Calu3 (cell line): ENCODE data around the gene CDC42BPB. TPM values are rescaled to one million over a fixed set of nuclear protein-coding genes. Genes with fewer than 3 reads are reported as not detected.

ENCODE experiments used
- BruUV-seq: library from RNA; stranded (reverse); fragments of 400-500 nt; replicated peaks from 2 replicates; lab custom pipeline; 2021; lab: Mats Ljungman, UMichigan
- CTCF ChIA-PET: fragments of 300-600 bp; sonication (Branson Sonifier 250); formaldehyde crosslinking; loops from one replicate; lab custom pipeline; 2022; ENCODE audit warnings: antibody characterized with exemption; lab: Charles Lee
- DNase-seq: peaks from one replicate; pipeline ENCODE4 v3.0.0; 2022
- H3K27ac Mint-ChIP-seq: one replicate; pipeline ENCODE4 v1.8.0; 2022; ENCODE audit warnings: mixed read lengths; ENCODE audit not compliant: unreplicated experiment
- H3K27me3 Mint-ChIP-seq: one replicate; pipeline ENCODE4 v1.8.0; 2022; ENCODE audit warnings: mixed read lengths; ENCODE audit not compliant: unreplicated experiment
- H3K36me3 Mint-ChIP-seq: one replicate; pipeline ENCODE4 v1.8.0; 2022; ENCODE audit warnings: mild to moderate bottlenecking, moderate library complexity, mixed read lengths; ENCODE audit not compliant: insufficient read depth, unreplicated experiment
- H3K4me1 Mint-ChIP-seq: one replicate; pipeline ENCODE4 v1.8.0; 2022; ENCODE audit warnings: mild to moderate bottlenecking, low read depth, mixed read lengths; ENCODE audit not compliant: unreplicated experiment
- H3K4me3 Mint-ChIP-seq: one replicate; pipeline ENCODE4 v1.8.0; 2022; ENCODE audit warnings: mild to moderate bottlenecking, low read depth, moderate library complexity, mixed read lengths; ENCODE audit not compliant: unreplicated experiment
- H3K9me3 Mint-ChIP-seq: one replicate; pipeline ENCODE4 v1.8.0; 2022; ENCODE audit warnings: low read depth, mixed read lengths; ENCODE audit not compliant: unreplicated experiment
- CTCF ChIP-seq: fragments of 200-600 bp; IDR thresholded peaks from one replicate; pipeline ENCODE4 v1.8.0; 2022; ENCODE audit warnings: antibody characterized with exemption; ENCODE audit not compliant: unreplicated experiment
- intact Hi-C: fragments of 100-400 bp; cut with micrococcal nuclease; formaldehyde crosslinking; loops from one replicate; pipeline ENCODE4 v1.10.0; 2022; ENCODE audit not compliant: unreplicated experiment
- total RNA-seq: library from RNA; stranded (reverse); gene quantifications from 2 replicates; pipeline ENCODE4 v1.2.3, GENCODE V29; 2022

The CDC42BPB gene
- total RNA-seq, 1 experiment from 2014 or later, result 98.7 TPM

GRCh38 chr14:103043257-103044015, 13.9 kb downstream of the CDC42BPB start:
- DNase-seq, result no peak
- intact Hi-C loops, result no loop called here
- Mint-ChIP-seq H3K4me1 (peaks cover 12% of the 10 kb centered on the region), H3K27ac (no peak overlapping the region), H3K36me3 (peaks cover 19% of the 10 kb centered on the region), H3K4me3 (no peak overlapping the region), H3K9me3 (no peaks in the 10 kb centered on the region), H3K27me3 (no peaks in the 10 kb centered on the region)
- BruUV-seq, result no TSS peak
- no peak for TF ChIP-seq CTCF
- CTCF ChIA-PET, result no interaction called here

DNA sequence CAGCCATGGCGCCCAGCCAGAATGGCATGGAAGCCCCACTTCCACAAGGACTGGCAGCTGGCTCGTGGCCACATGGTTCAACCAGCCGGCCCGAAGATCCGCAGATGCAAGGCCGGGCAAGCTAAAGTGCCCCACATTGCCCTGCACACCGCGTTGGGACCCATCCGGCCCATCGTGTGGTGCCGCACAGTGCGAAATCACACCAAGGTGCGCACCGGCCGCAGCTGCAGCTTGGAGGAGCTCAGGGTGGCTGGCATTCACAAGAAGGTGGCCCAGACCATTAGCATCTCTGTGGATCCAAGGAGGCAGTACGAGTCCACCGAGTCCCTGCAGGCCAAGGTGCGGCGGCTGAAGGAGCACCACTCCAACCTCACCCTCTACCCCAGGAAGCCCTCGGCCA, 15.9 kb downstream of the CDC42BPB start:
- intact Hi-C loops, result no loop called here
- Mint-ChIP-seq H3K9me3 (no peaks in the 10 kb centered on the region), H3K27ac (no peak overlapping the region), H3K27me3 (no peaks in the 10 kb centered on the region), H3K4me3 (no peak overlapping the region), H3K36me3 (peaks cover 11% of the 10 kb centered on the region), H3K4me1 (peaks cover 12% of the 10 kb centered on the region)
- no peak for DNase-seq
- BruUV-seq, result no TSS peak
- no peak for TF ChIP-seq CTCF
- CTCF ChIA-PET, result no interaction called here

DNA sequence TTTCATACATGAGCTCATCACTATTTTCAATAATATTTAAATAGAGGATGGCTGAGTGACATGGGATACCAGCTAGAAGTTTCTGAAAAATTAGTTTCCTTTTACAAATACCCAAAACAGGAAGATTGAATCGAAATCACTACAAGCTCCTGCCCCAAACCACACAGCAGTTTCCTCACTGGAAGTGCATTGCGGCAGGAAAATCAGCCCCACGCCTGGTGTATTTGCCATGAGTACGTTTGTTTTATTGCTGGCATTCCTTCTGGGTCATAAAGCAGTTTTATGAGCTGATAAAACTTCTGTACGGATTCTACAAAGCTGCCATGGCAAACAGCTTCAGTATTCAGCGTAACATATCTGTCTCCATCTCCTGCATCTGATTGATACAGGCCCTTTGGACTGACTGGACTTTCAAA, 23.7 kb downstream of the CDC42BPB start:
- Mint-ChIP-seq H3K36me3 (no peaks in the 10 kb centered on the region), H3K27me3 (no peaks in the 10 kb centered on the region), H3K27ac (no peak overlapping the region), H3K9me3 (no peaks in the 10 kb centered on the region), H3K4me1 (peaks cover 8% of the 10 kb centered on the region), H3K4me3 (no peak overlapping the region)
- intact Hi-C loops, result loop anchor here (5.0 kb wide), 1 partner anchor 39 kb away; no protein-coding TSS in a partner anchor
- DNase-seq, result no peak
- CTCF ChIA-PET, result interaction anchor here (0.9 kb wide), 1 partner anchor 41 kb away, joined by 3 read pairs; no protein-coding TSS in a partner anchor
- no TSS peak for BruUV-seq
- no peak for TF ChIP-seq CTCF

DNA sequence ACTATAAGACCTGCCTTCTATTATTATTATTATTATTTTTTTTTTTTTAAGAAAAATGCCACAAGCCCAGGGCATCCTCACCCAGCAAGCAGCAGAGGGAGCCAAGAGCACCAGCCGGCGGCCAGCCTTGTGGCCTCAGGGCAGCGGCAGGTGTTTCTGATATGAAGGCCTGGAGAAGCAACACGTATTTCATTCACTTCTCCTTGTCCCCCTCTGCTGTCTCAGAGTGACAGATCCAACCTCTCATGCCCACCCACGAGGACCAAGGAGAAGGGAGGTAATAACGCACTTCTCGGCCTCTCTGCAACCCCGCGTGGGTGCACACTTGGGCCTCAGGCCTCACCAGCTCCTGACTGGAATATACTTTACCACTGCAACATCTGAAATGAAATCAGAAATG, 25.4 kb downstream of the CDC42BPB start:
- no peaks in the 10 kb centered on the region for H3K27me3 Mint-ChIP-seq
- H3K4me1 Mint-ChIP-seq, result peaks cover 8% of the 10 kb centered on the region
- peak; percentile 71 for DNase-seq
- CTCF ChIA-PET, result interaction anchor here (0.6 to 1.0 kb wide), 3 partner anchors 28 to 224 kb away, joined by 3 to 5 read pairs (median 4); no protein-coding TSS in a partner anchor
- H3K4me3 Mint-ChIP-seq, result no peak overlapping the region
- intact Hi-C loops, result loop anchor here (5.0 kb wide), 1 partner anchor 40 kb away; no protein-coding TSS in a partner anchor
- BruUV-seq, result no TSS peak
- TF ChIP-seq CTCF, result peak; percentile 14
- H3K36me3 Mint-ChIP-seq, result no peaks in the 10 kb centered on the region
- peak overlapping the region; percentile 25 for H3K27ac Mint-ChIP-seq
- H3K9me3 Mint-ChIP-seq, result no peaks in the 10 kb centered on the region
